SK-N-SH (cell line): Measurements from ENCODE around the gene NPIPA5.
"Not testable (repeated sequence)": the region's sequence is repeated elsewhere in the genome, so short reads cannot be mapped to it uniquely, and the experiment has no call there.

ENCODE experiments used
- EP300 ChIP-seq, 2 experiments: IDR thresholded peaks; 2 replicates each; pipeline versions ENCODE4 v1.4.0 to v1.6.1; 2012; ENCODE audit warnings: borderline replicate concordance in 1 of 2, low read depth in 1 of 2, low read length in 1 of 2
- PBX3 ChIP-seq: IDR thresholded peaks from 2 replicates; pipeline ENCODE4; 2012
- POLR2AphosphoS5 ChIP-seq: IDR thresholded peaks from 2 replicates; pipeline ENCODE4 v1.6.1; 2012; ENCODE audit warnings: low read depth, low read length
- TEAD4 ChIP-seq: IDR thresholded peaks from 2 replicates; pipeline ENCODE4 v1.4.0; 2012; ENCODE audit warnings: mild to moderate bottlenecking, borderline replicate concordance; ENCODE audit not compliant: insufficient read depth
- TF ChIP-seq, protein P1 (sequence below): fragments of 200-600 bp; sonication (generic); IDR thresholded peaks from 2 replicates; pipeline ENCODE4 v1.6.1; 2017; ENCODE audit warnings: antibody characterized with exemption, mild to moderate bottlenecking, moderate library complexity

- TF ChIP-seq, protein P1, sequence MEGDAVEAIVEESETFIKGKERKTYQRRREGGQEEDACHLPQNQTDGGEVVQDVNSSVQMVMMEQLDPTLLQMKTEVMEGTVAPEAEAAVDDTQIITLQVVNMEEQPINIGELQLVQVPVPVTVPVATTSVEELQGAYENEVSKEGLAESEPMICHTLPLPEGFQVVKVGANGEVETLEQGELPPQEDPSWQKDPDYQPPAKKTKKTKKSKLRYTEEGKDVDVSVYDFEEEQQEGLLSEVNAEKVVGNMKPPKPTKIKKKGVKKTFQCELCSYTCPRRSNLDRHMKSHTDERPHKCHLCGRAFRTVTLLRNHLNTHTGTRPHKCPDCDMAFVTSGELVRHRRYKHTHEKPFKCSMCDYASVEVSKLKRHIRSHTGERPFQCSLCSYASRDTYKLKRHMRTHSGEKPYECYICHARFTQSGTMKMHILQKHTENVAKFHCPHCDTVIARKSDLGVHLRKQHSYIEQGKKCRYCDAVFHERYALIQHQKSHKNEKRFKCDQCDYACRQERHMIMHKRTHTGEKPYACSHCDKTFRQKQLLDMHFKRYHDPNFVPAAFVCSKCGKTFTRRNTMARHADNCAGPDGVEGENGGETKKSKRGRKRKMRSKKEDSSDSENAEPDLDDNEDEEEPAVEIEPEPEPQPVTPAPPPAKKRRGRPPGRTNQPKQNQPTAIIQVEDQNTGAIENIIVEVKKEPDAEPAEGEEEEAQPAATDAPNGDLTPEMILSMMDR = not testable (repeated sequence)
- not testable (repeated sequence) for TF ChIP-seq TEAD4; EP300 (IDR thresholded peaks at IDR 0.05; ENCODE audit: borderline replicate concordance in 1 of 2, low read depth in 1 of 2, low read length in 1 of 2); PBX3; POLR2AphosphoS5
These were observed 20.6 kb downstream of the NPIPA5 start for GRCh38 chr16:15357495-15357894.
